ENCODE results near the gene FBXW2.
"Not testable (repeated sequence)": the region's sequence is repeated elsewhere in the genome, so short reads cannot be mapped to it uniquely, and the experiment has no call there.

FBXW2 gene

DNA sequence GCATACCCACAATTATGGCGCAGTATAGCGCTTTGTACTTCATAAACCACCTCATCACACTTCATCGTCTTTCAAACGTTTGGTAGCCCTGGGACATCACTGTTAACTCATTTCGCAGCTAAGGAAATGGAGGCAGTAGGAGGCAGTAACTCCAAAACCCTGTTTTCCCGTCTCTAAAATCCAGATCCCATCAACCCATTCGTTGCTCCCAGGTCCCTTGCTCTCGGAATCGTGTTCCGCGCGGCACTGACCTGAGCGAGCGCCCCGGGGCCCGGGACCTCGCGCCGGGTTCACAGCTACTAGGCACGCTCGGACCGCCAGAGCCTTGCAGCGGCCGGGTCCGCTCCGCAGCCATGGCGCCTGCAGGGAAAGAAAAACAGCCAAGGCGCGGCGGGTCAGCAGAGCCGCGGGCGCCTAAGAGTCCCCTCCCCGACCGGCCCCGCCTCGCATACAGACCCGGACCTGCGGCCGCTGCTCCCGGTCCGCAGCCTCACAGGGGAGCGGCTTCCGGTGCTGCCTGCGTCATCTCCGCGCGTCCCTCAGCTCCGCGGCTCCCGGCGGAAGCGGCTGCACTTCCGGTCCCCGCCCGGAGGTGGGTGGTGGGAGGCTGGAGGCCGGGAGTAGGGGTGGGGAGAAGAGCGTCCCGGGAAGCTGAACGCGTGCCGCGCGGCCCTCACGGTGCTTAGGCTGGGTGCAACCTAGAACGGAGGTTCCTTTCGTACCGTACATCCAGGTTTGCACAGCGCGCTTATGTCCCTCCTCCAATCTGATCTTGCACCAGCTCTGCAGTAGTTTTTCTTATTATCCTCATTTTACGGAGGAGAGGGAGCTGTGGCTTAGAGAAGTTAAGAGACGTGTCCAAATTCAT lies at the start of gene FBXW2:
TSS of gene FBXW2 (minus strand) at position 519 of the 868 bp plus-strand sequence. CDS start 5,158 bp downstream, outside the sequence.
- DNase-seq (ENCODE audit: low read depth in 2 of 2): peak; percentile 69 to 77

- DNase-seq (ENCODE audit: low read depth in 2 of 2): peak in 1 of 2 donors; percentile 4
Measured at GRCh38 chr9:120841930-120842684, 48.9 kb upstream of the FBXW2 start.

GRCh38 chr9:120839146-120839545 lies 45.9 kb upstream of the FBXW2 start:
- DNase-seq (ENCODE audit: low read depth in 2 of 2): no peak

DNA sequence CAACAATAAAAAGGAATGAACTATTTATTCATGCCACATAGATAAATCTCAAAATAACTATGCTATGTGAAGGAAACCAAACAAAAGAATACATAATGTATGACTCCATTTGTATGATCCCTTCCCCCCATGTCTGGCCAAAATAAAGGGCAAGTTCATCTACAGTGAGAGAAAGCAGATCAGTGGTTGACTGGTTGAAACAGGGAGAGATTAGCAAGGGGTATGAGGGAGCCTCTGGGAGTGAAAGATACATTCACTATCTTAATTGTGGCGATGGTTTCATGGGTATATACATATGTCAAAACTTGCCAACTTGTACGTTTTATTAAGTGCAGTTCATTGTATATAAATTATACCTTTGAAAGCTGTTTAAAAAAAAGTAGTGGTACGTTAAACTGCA lies 44.7 kb upstream of the FBXW2 start:
- no peak for DNase-seq (ENCODE audit: low read depth in 2 of 2)

DNA sequence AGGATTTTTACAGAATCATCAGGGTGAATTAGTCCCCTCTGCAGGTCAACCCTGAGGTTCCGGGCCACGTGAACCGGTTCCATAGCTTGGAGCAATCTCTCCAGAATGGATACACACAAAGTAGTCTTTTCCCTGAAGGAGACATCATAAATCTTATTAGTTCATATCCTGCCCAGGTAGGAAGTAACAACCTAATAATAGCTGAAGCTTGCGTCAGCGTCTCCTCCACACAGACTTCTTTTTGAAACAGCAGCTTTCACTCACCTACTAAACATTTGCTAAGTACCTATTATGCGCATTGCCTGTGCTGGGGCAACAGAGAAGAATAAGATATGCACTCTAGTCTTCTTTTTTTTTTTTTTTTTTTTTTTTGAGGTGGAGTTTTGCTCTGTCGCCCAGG lies 40.1 kb upstream of the FBXW2 start:
- DNase-seq (ENCODE audit: low read depth in 2 of 2): no peak

DNA sequence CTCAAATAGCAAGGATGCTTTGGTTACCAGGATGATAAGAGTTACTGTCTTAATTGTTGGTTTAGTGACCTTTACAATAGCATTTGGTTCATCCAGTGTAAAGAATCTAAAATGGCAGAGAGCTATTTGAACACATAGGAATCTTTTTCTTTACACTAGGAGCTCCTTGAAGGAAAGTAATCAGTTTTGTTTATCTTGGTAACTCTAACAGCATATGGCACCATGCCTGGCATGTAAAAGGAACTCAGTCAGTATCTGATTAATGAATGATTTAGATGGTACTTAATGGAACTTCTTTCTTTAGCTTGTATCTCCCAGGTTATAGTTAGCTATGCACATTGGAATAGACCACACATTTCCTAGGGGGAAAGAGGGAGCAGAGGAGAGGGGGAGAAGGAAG lies 39.6 kb upstream of the FBXW2 start:
- no peak for DNase-seq (ENCODE audit: low read depth in 2 of 2)

GRCh38 chr9:120830865-120831264 lies 37.6 kb upstream of the FBXW2 start:
- no peak for DNase-seq (ENCODE audit: low read depth in 2 of 2)

- DNase-seq (ENCODE audit: low read depth in 2 of 2): no peak
Measured at GRCh38 chr9:120830151-120830550, 36.9 kb upstream of the FBXW2 start.

DNA sequence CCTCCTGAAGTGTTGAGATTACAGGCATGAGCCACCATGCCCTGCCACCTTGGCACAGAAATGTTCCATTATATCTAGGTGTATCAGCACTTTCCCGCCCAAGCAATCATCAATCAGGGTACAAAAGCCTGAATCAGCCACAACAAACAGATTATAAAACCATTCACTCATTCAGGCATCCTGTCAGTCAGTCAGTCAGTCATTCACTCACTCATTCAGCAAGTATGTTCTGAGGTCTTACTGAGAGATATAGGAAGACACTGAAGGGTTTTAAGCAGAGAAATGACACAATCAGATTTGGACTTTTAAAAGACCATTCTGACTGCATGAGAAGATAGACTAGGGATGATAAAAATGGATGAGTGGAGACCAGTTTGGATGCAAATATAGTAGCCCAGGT lies 36.4 kb upstream of the FBXW2 start:
- no peak for DNase-seq (ENCODE audit: low read depth in 2 of 2)

- no peak for DNase-seq (ENCODE audit: low read depth in 2 of 2)
Measured at GRCh38 chr9:120820095-120820494, 26.9 kb upstream of the FBXW2 start.

- no peak for DNase-seq (ENCODE audit: low read depth in 2 of 2)
Measured at GRCh38 chr9:120818595-120818994, 25.4 kb upstream of the FBXW2 start.

- no peak for DNase-seq (ENCODE audit: low read depth in 2 of 2)
Measured at GRCh38 chr9:120815075-120815474, 21.9 kb upstream of the FBXW2 start.

DNA sequence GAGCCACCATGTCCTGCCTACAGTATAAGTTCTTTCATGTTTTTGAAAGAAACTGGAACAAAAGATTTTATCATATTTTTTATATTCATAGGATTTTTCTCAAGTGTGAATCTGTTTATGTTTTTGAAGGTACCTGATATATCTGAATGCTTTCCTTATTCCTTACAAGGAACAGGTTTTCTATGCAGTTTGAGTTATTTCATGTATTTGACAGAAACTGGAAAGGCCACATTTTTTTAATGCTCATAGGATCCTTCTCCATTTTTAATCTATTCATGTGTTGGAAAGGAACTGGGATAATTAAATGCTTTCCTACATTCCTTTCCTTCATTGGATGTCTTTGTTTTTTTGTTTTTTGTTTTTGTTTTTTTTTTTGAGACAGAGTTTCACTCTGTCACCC lies 15.7 kb upstream of the FBXW2 start:
- no peak for DNase-seq (ENCODE audit: low read depth in 2 of 2)

DNA sequence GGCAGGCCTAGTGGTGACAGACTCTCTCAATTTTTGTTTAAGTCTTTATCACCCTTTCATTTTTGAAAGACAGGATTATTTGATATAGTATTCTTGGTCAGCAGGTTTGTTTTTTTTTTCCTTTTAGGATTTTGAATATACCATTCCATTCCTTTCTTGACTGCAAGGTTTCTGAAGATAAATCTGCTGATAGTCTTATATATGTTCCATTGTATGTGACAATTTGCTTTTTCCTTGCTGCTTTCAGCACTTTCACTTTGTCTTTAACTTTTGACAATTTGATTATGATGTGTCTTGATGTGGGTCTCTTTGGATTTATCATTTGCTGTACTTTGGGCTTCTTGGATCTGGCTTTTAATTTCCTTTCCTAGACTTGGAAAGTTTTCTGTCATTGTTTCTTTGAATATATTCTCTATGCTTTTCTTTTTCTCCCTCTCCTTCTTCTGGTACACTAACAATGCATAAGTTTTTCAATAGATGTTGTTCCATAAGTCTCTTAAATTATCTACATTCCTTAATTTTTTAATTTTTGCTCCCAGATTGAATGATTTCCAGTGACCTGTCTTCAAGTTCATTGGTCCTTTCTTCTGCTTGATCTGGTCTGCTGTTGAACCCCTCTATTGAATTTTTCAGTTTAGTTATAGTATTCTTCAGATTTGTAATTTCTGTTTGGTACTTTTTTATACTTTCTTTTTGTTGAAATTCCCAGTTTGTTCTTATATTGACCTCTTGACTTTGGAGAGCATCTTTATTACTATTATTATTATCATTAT lies 14.6 kb upstream of the FBXW2 start:
- no peak for DNase-seq (ENCODE audit: low read depth in 2 of 2)

- not testable (repeated sequence) for DNase-seq (ENCODE audit: low read depth in 2 of 2)
Measured at GRCh38 chr9:120804784-120805363, 11.7 kb upstream of the FBXW2 start.

DNA sequence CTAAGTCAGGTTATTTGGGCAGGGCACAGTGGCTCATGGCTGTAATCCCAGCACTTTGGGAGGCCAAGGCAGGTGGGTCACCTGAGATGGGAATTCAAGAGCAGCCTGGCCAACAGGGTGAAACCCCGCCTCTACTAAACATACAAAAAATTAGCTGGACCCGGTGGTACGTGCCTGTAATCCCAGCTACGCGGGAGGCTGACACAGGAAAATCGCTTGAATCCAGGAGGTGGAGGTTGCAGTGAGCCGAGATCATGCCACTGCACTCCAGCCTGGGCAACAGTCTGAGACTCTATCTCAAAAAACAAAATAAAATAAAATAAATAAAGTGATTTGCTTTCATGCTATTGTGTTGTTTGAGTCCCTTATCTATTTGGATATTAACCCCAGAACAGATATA lies 8.2 kb upstream of the FBXW2 start:
- no peak for DNase-seq (ENCODE audit: low read depth in 2 of 2)

GRCh38 chr9:120791161-120791560 lies 2.1 kb downstream of the FBXW2 start:
- no peak for DNase-seq (ENCODE audit: low read depth in 2 of 2)

GRCh38 chr9:120787933-120788332 lies 5.3 kb downstream of the FBXW2 start:
- no peak for DNase-seq (ENCODE audit: low read depth in 2 of 2)

GRCh38 chr9:120783602-120784047 lies 9.6 kb downstream of the FBXW2 start:
- no peak for DNase-seq (ENCODE audit: low read depth in 2 of 2)

GRCh38 chr9:120781236-120781635 lies 12.0 kb downstream of the FBXW2 start:
- no peak for DNase-seq (ENCODE audit: low read depth in 2 of 2)

DNA sequence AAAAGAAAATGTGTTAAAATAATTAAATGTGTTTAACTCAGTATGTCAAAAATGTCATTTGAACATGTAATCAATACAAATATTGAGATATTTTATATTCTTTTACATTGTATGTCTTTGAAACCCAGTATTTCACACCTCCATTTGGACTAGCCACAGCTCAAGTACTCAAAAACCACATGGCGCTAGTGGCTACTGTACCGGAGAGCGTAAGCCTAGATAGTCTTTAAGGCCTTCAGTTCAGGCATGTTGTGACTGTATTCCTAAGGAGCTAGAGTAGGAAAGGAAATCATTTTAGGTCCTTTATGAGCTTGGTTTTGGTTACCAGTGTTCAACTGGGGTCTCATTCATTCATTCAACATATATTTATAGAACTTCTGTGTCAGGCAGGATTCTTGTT lies 12.8 kb downstream of the FBXW2 start:
- DNase-seq (ENCODE audit: low read depth in 2 of 2): no peak

DNA sequence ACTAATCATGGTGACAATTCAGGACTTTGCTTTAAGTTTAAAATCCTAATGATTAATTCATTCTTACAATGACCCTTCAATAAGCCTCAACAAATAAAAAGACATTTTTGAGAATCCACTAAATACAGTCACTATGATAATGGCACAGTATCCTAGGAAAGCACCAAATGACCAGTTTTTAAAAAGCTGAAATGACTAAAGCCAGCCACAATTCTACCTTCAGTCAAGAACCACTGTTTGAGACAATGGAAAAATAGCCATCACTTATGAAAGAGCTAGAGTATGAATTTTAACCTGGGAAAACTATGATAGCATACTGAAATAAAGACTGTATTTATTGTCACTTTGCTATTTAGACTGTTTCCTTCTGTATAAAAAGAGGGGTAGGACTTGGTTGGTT lies 14.0 kb downstream of the FBXW2 start:
- DNase-seq (ENCODE audit: low read depth in 2 of 2): no peak
